HCT116 (cell line): Measurements from ENCODE around the gene CTNND2. TPM values are rescaled to one million over a fixed set of nuclear protein-coding genes. Genes with fewer than 3 reads are reported as not detected.

Experiments used
- ATAC-seq: fragments of 200-7000 bp; cut with Tn5 transposase; 2 replicates; pipeline ENCODE4 v1.9.1; 2020; ENCODE audit warnings: mild to moderate bottlenecking, moderate library complexity
- BruUV-seq: library from RNA; stranded (reverse); fragments of 400-500 nt; replicated peaks from 2 replicates; lab custom pipeline; 2021; lab: Mats Ljungman, UMichigan
- CTCF ChIA-PET: fragments of 300-600 bp; sonication (Branson Sonifier 250); formaldehyde crosslinking; loops from one replicate; lab custom pipeline; 2021; ENCODE audit warnings: antibody characterized with exemption; lab: Charles Lee
- POLR2A ChIA-PET: fragments of 300-600, 350-600 bp; sonication (Branson Sonifier 250); formaldehyde crosslinking; loops from one replicate; lab custom pipeline; 2021; ENCODE audit warnings: antibody characterized with exemption; lab: Charles Lee
- RAD21 ChIA-PET, 2 experiments: fragments of 300-600 bp; sonication (Branson Sonifier 250); formaldehyde crosslinking; loops; one replicate each; lab custom pipeline; 2023; ENCODE audit warnings: low total read pairs in 2 of 2; ENCODE audit not compliant: uncharacterized antibody in 2 of 2, unreplicated experiment in 2 of 2, low non-redundant PET in 1 of 2; lab: Charles Lee
- DNase-seq: peaks from one replicate; pipeline ENCODE4 v3.0.0-alpha.2; 2010; ENCODE audit warnings: low read depth, low spot score
- H2AFZ ChIP-seq: fragments of 200-600 bp; shearing (Covaris generic), sonication (generic); 2 replicates; pipeline ENCODE4 v1.6.1; 2017; ENCODE audit warnings: low read depth, mixed run types, mixed read lengths, antibody characterized with exemption, low read length; ENCODE audit not compliant: poor library complexity, severe bottlenecking
- H3K27ac ChIP-seq: 2 replicates; pipeline ENCODE4 v1.5.1; 2012; ENCODE audit warnings: low read depth, low read length
- H3K27me3 ChIP-seq: fragments of 200-600 bp; sonication (generic); 2 replicates; pipeline ENCODE4 v1.6.1; 2016; ENCODE audit warnings: mixed run types, low read length, mixed read lengths; ENCODE audit not compliant: insufficient read depth
- H3K36me3 ChIP-seq, 2 experiments: fragments of 200-500 bp in 1 of 2; fragments of 200-600 bp in 1 of 2; sonication (Bioruptor generic) in 1 of 2; sonication (generic) in 1 of 2; 2 replicates each; pipeline versions ENCODE4 v1.5.1 to v1.6.1; 2014 to 2016; ENCODE audit warnings: low read length in 2 of 2, inconsistent platforms in 1 of 2, mixed read lengths in 1 of 2, mixed run types in 1 of 2; ENCODE audit not compliant: insufficient read depth in 2 of 2, control insufficient read depth in 1 of 2
- H3K4me1 ChIP-seq, 2 experiments: fragments of 200-600 bp in 1 of 2; sonication (generic) in 1 of 2; 2 replicates each; pipeline versions ENCODE4 v1.5.1 to v1.6.1; 2012 to 2017; ENCODE audit warnings: low read length in 2 of 2, inconsistent platforms in 1 of 2, mild to moderate bottlenecking in 1 of 2, mixed read lengths in 1 of 2, mixed run types in 1 of 2, moderate library complexity in 1 of 2; ENCODE audit not compliant: insufficient read depth in 2 of 2, control insufficient read depth in 1 of 2
- H3K4me2 ChIP-seq: fragments of 200-600 bp; sonication (generic); 2 replicates; pipeline ENCODE4 v1.6.1; 2017; ENCODE audit warnings: mixed run types, low read length, mixed read lengths
- H3K4me3 ChIP-seq, 2 experiments: fragments of 200-600 bp in 1 of 2; sonication (generic) in 1 of 2; replicated peaks in 1 of 2; 2 replicates each; pipeline ENCODE4 v1.5.1; 2011 to 2016; ENCODE audit warnings: low read length in 2 of 2, control low read depth in 1 of 2, low read depth in 1 of 2, mild to moderate bottlenecking in 1 of 2, mixed read lengths in 1 of 2, mixed run types in 1 of 2
- H3K79me2 ChIP-seq: fragments of 200-600 bp; sonication (generic); 2 replicates; pipeline ENCODE4 v1.6.1; 2017; ENCODE audit warnings: mild to moderate bottlenecking, mixed run types, low read length, moderate library complexity, mixed read lengths; ENCODE audit not compliant: insufficient read depth
- H3K9ac ChIP-seq: fragments of 200-600 bp; sonication (generic); 2 replicates; pipeline ENCODE4 v1.6.1; 2016; ENCODE audit warnings: low read length, mixed read lengths
- H3K9me2 ChIP-seq: fragments of 200-600 bp; sonication (generic), shearing (Covaris generic); 2 replicates; pipeline ENCODE4 v1.6.1; 2017; ENCODE audit warnings: mixed run types, mild to moderate bottlenecking, moderate library complexity; ENCODE audit not compliant: insufficient read depth
- H3K9me3 ChIP-seq, 2 experiments: fragments of 200-500 bp in 1 of 2; fragments of 200-600 bp in 1 of 2; sonication (Bioruptor generic) in 1 of 2; sonication (generic) in 1 of 2; 2 replicates each; pipeline ENCODE4 v1.6.1; 2014 to 2017; ENCODE audit warnings: low read length in 2 of 2, mixed read lengths in 2 of 2, inconsistent platforms in 1 of 2, low read depth in 1 of 2, mild to moderate bottlenecking in 1 of 2, mixed run types in 1 of 2, moderate library complexity in 1 of 2; ENCODE audit not compliant: control insufficient read depth in 1 of 2, insufficient read depth in 1 of 2
- H4K20me1 ChIP-seq: fragments of 200-600 bp; sonication (generic), shearing (Covaris generic); 2 replicates; pipeline ENCODE4 v1.6.1; 2017; ENCODE audit warnings: mixed run types, mild to moderate bottlenecking, moderate library complexity; ENCODE audit not compliant: insufficient read depth
- CBX3 ChIP-seq: IDR thresholded peaks from 2 replicates; pipeline ENCODE4 v1.6.1; 2012; ENCODE audit warnings: low read depth
- CEBPB ChIP-seq: IDR thresholded peaks from 2 replicates; pipeline ENCODE4 v1.6.1; 2012; ENCODE audit warnings: low read depth
- ELF1 ChIP-seq: IDR thresholded peaks from 2 replicates; pipeline ENCODE4 v1.6.1; 2012; ENCODE audit warnings: low read depth, borderline replicate concordance
- EZH2 ChIP-seq: fragments of 200-600 bp; sonication (generic); IDR thresholded peaks from 2 replicates; pipeline ENCODE4 v1.6.1; 2017; ENCODE audit warnings: antibody characterized with exemption, mixed run types
- FOSL1 ChIP-seq: IDR thresholded peaks from 2 replicates; pipeline ENCODE4 v1.6.1; 2012; ENCODE audit warnings: low read depth
- JUND ChIP-seq: IDR thresholded peaks from 2 replicates; pipeline ENCODE4 v1.6.1; 2012
- POLR2A ChIP-seq: IDR thresholded peaks from 2 replicates; pipeline ENCODE4 v1.7.0; 2011; ENCODE audit warnings: borderline replicate concordance; ENCODE audit not compliant: insufficient read depth, insufficient read length; ENCODE audit errors: extremely low read depth
- POLR2AphosphoS5 ChIP-seq: IDR thresholded peaks from 2 replicates; pipeline ENCODE4 v1.6.1; 2011; ENCODE audit warnings: mild to moderate bottlenecking, low read depth, low read length, moderate library complexity
- RAD21 ChIP-seq: IDR thresholded peaks from 2 replicates; pipeline ENCODE4 v1.6.1; 2012; ENCODE audit warnings: low read depth, mild to moderate bottlenecking
- SIN3A ChIP-seq: IDR thresholded peaks from 2 replicates; pipeline ENCODE4 v1.6.1; 2012; ENCODE audit warnings: low read depth
- SP1 ChIP-seq: IDR thresholded peaks from 2 replicates; pipeline ENCODE4 v1.6.1; 2012; ENCODE audit warnings: low read depth
- SRF ChIP-seq: IDR thresholded peaks from 2 replicates; pipeline ENCODE4 v1.6.1; 2012; ENCODE audit warnings: low read depth
- TCF7L2 ChIP-seq: IDR thresholded peaks from 2 replicates; pipeline ENCODE4 v1.7.0; 2011; ENCODE audit warnings: borderline replicate concordance, inconsistent platforms; ENCODE audit not compliant: insufficient read depth, insufficient read length; ENCODE audit errors: extremely low read depth
- YY1 ChIP-seq: IDR thresholded peaks from 2 replicates; pipeline ENCODE4 v1.6.1; 2011; ENCODE audit warnings: low read length, low read depth, moderate library complexity, mild to moderate bottlenecking; ENCODE audit not compliant: insufficient replicate concordance; ENCODE audit errors: extremely low read depth
- ZFX ChIP-seq: fragments of 450-650 bp; IDR thresholded peaks from 2 replicates; pipeline ENCODE4 v1.6.1; 2017
- intact Hi-C: fragments of 100-400 bp; cut with micrococcal nuclease; formaldehyde crosslinking; loops from 2 replicates; pipeline ENCODE4 v1.10.0; 2022
- total RNA-seq: library from RNA; stranded (reverse); gene quantifications from one replicate; pipeline ENCODE4 v1.2.1, GENCODE V29; 2021; ENCODE audit not compliant: unreplicated experiment
- TF ChIP-seq, protein P1 (sequence below), 3 experiments: fragments of 200-600 bp in 1 of 3; sonication (generic) in 1 of 3; IDR thresholded peaks in 2 of 3; conservative IDR thresholded peaks in 1 of 3; 2 replicates each; pipeline ENCODE4 v1.5.1; 2012 to 2017; ENCODE audit warnings: low read depth in 2 of 3, low read length in 2 of 3, antibody characterized with exemption in 1 of 3, borderline replicate concordance in 1 of 3, control low read depth in 1 of 3, mild to moderate bottlenecking in 1 of 3, mixed read lengths in 1 of 3, mixed run types in 1 of 3, moderate library complexity in 1 of 3; ENCODE audit not compliant: insufficient read depth in 1 of 3
- TF ChIP-seq, protein P2 (sequence below): IDR thresholded peaks from 2 replicates; pipeline ENCODE4 v1.6.1; 2011; ENCODE audit warnings: mild to moderate bottlenecking, low read length, moderate library complexity; ENCODE audit not compliant: insufficient replicate concordance; ENCODE audit errors: extremely low read depth
- TF ChIP-seq, protein P3 (sequence below): IDR thresholded peaks from 2 replicates; pipeline ENCODE4 v1.6.1; 2012

CTNND2 gene
- total RNA-seq, 1 experiment from 2014 or later = not detected

DNA sequence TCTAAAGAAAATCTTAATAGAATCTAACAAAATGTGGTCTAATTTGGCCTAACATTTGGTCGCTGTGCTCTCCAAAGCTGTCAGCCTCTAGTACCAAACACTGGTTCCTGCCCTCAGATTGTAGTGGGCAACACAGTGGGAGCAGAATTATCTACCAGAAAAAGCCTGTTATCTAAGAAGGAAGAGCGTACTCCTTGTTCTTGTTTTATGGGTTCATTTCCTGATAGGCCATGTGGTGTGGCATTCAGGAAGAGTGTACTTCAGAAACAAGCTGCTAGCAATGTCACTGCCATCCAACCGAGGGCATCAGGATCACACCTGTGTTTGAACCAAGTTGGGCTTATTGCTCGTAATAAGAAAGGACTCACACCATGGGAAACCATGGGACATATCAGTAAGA is 655.3 kb downstream of the CTNND2 start:
- Histone ChIP-seq H3K79me2 (no peaks in the 10 kb centered on the region), H3K4me2 (no peak overlapping the region), H3K27ac (no peak overlapping the region), H4K20me1 (no peaks in the 10 kb centered on the region), H3K4me3 (no peak overlapping the region), H3K9me2 (no peaks in the 10 kb centered on the region), H3K9ac (no peak overlapping the region), H3K4me1 (peaks cover 0 to 5% of the 10 kb centered on the region in 2 experiments; a peak in 1 of 4 replicates), H2AFZ (no peak overlapping the region), H3K36me3 (no peaks in the 10 kb centered on the region), H3K27me3 (no peaks in the 10 kb centered on the region), H3K9me3 (no peaks in the 10 kb centered on the region)
- DNase-seq (no peak), ATAC-seq (no peak)
- ChIA-PET CTCF (no interaction called here), RAD21 (no interaction called here), POLR2A (no interaction called here)
- no peak for TF ChIP-seq JUND
- TF ChIP-seq EZH2 = no peak
- TF ChIP-seq, protein P1, sequence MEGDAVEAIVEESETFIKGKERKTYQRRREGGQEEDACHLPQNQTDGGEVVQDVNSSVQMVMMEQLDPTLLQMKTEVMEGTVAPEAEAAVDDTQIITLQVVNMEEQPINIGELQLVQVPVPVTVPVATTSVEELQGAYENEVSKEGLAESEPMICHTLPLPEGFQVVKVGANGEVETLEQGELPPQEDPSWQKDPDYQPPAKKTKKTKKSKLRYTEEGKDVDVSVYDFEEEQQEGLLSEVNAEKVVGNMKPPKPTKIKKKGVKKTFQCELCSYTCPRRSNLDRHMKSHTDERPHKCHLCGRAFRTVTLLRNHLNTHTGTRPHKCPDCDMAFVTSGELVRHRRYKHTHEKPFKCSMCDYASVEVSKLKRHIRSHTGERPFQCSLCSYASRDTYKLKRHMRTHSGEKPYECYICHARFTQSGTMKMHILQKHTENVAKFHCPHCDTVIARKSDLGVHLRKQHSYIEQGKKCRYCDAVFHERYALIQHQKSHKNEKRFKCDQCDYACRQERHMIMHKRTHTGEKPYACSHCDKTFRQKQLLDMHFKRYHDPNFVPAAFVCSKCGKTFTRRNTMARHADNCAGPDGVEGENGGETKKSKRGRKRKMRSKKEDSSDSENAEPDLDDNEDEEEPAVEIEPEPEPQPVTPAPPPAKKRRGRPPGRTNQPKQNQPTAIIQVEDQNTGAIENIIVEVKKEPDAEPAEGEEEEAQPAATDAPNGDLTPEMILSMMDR (IDR thresholded peaks at IDR 0.05 in 2 of 3, conservative IDR thresholded peaks at IDR 0.05 in 1 of 3; ENCODE audit: borderline replicate concordance in 1 of 3, insufficient read depth in 1 of 3, low read depth in 2 of 3, low read length in 2 of 3) = no peak
- TF ChIP-seq ZFX = no peak
- TF ChIP-seq, protein P2, sequence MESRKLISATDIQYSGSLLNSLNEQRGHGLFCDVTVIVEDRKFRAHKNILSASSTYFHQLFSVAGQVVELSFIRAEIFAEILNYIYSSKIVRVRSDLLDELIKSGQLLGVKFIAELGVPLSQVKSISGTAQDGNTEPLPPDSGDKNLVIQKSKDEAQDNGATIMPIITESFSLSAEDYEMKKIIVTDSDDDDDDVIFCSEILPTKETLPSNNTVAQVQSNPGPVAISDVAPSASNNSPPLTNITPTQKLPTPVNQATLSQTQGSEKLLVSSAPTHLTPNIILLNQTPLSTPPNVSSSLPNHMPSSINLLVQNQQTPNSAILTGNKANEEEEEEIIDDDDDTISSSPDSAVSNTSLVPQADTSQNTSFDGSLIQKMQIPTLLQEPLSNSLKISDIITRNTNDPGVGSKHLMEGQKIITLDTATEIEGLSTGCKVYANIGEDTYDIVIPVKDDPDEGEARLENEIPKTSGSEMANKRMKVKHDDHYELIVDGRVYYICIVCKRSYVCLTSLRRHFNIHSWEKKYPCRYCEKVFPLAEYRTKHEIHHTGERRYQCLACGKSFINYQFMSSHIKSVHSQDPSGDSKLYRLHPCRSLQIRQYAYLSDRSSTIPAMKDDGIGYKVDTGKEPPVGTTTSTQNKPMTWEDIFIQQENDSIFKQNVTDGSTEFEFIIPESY = no peak
- no peak for TF ChIP-seq SRF
- no peak for TF ChIP-seq POLR2AphosphoS5
- no peak for TF ChIP-seq CEBPB
- TF ChIP-seq SP1 = no peak
- TF ChIP-seq, protein P3, sequence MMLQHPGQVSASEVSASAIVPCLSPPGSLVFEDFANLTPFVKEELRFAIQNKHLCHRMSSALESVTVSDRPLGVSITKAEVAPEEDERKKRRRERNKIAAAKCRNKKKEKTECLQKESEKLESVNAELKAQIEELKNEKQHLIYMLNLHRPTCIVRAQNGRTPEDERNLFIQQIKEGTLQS = no peak
- no peak for TF ChIP-seq POLR2A
- TF ChIP-seq YY1 = no peak
- no peak for TF ChIP-seq ELF1
- no peak for TF ChIP-seq FOSL1
- TF ChIP-seq RAD21 = no peak
- TF ChIP-seq TCF7L2 = no peak
- TF ChIP-seq SIN3A = no peak
- no peak for TF ChIP-seq CBX3
- intact Hi-C loops = no loop called here
- no TSS peak for BruUV-seq
